IMR-90 (cell line): ENCODE measurements around the gene DSC3. TPM values are rescaled to one million over a fixed set of nuclear protein-coding genes. Genes with fewer than 3 reads are reported as not detected.

Experiments
- ATAC-seq: fragments of 200-7000 bp; cut with Tn5 transposase; 2 replicates; pipeline ENCODE4 v1.9.1; 2020; ENCODE audit warnings: low read depth, mild to moderate bottlenecking, moderate library complexity
- BruUV-seq: library from RNA; stranded (reverse); fragments of 400-500 nt; replicated peaks from 2 replicates; lab custom pipeline; 2021; lab: Mats Ljungman, UMichigan
- CTCF ChIA-PET: fragments of 300-600 bp; formaldehyde crosslinking; extraction: SDS; loops from one replicate; lab custom pipeline; 2021; ENCODE audit warnings: antibody characterized with exemption; lab: Yijun Ruan, JAX
- POLR2A ChIA-PET: fragments of 300-600 bp; sonication (Branson Sonifier 250); formaldehyde crosslinking; loops from one replicate; lab custom pipeline; 2022; ENCODE audit warnings: antibody characterized with exemption; ENCODE audit not compliant: unreplicated experiment; lab: Charles Lee
- DNase-seq: peaks from one replicate; pipeline ENCODE4 v3.0.0; 2013
- H2AFZ ChIP-seq: replicated peaks from 2 replicates; pipeline ENCODE3; 2013; ENCODE audit warnings: low read length, mild to moderate bottlenecking; ENCODE audit not compliant: poor library complexity
- H2AK5ac ChIP-seq: 2 replicates; pipeline ENCODE4 v1.6.1; 2013; ENCODE audit warnings: low read depth, low read length, inconsistent platforms
- H2AK9ac ChIP-seq: replicated peaks from 2 replicates; pipeline ENCODE3; 2013; ENCODE audit warnings: mild to moderate bottlenecking, low read depth, low read length, moderate library complexity; ENCODE audit not compliant: poor library complexity
- H2BK120ac ChIP-seq: 2 replicates; pipeline ENCODE4 v1.6.1; 2013; ENCODE audit warnings: low read depth, low read length, inconsistent platforms
- H2BK15ac ChIP-seq: 3 replicates; pipeline ENCODE4 v1.6.1; 2013; ENCODE audit warnings: low read depth, low read length, inconsistent platforms
- H2BK20ac ChIP-seq: 2 replicates; pipeline ENCODE4 v1.6.1; 2013; ENCODE audit warnings: low read depth, mild to moderate bottlenecking, inconsistent platforms, low read length, moderate library complexity
- H2BK5ac ChIP-seq: 2 replicates; pipeline ENCODE4 v1.6.1; 2013; ENCODE audit warnings: mild to moderate bottlenecking, low read depth, low read length, inconsistent platforms; ENCODE audit not compliant: poor library complexity, severe bottlenecking
- H3K14ac ChIP-seq: replicated peaks from 2 replicates; pipeline ENCODE4 v1.6.1; 2013; ENCODE audit warnings: low read depth, low read length, inconsistent platforms
- H3K18ac ChIP-seq: 2 replicates; pipeline ENCODE4 v1.6.1; 2013; ENCODE audit warnings: low read depth, low read length, control low read depth
- H3K23ac ChIP-seq: 2 replicates; pipeline ENCODE4 v1.6.1; 2013; ENCODE audit warnings: low read depth, low read length, inconsistent platforms
- H3K27ac ChIP-seq: 2 replicates; pipeline ENCODE4 v1.5.1; 2013; ENCODE audit warnings: mild to moderate bottlenecking, control low read depth, low read length; ENCODE audit not compliant: insufficient read depth
- H3K27me3 ChIP-seq: 2 replicates; pipeline ENCODE4 v1.6.1; 2013; ENCODE audit warnings: low read length; ENCODE audit not compliant: control insufficient read depth, insufficient read depth
- H3K36me3 ChIP-seq: 2 replicates; pipeline ENCODE4 v1.6.1; 2013; ENCODE audit warnings: low read length, mixed read lengths; ENCODE audit not compliant: control insufficient read depth, insufficient read depth
- H3K4ac ChIP-seq: 2 replicates; pipeline ENCODE4 v1.6.1; 2013; ENCODE audit warnings: low read depth, low read length, inconsistent platforms
- H3K4me1 ChIP-seq: 2 replicates; pipeline ENCODE4 v1.6.1; 2013; ENCODE audit warnings: low read length, mixed read lengths; ENCODE audit not compliant: control insufficient read depth, insufficient read depth
- H3K4me2 ChIP-seq: 2 replicates; pipeline ENCODE4 v1.6.1; 2013; ENCODE audit warnings: low read depth, mild to moderate bottlenecking, control low read depth, low read length, moderate library complexity
- H3K4me3 ChIP-seq: 2 replicates; pipeline ENCODE4 v1.5.1; 2013; ENCODE audit warnings: low read depth, mild to moderate bottlenecking, control low read depth, low read length, moderate library complexity; ENCODE audit not compliant: insufficient read depth
- H3K56ac ChIP-seq: 2 replicates; pipeline ENCODE4 v1.6.1; 2013; ENCODE audit warnings: low read length, inconsistent platforms; ENCODE audit not compliant: insufficient read depth; ENCODE audit errors: extremely low read depth
- H3K79me1 ChIP-seq, 2 experiments: 2 replicates each; pipeline ENCODE4 v1.6.1; 2013; ENCODE audit warnings: low read length in 2 of 2, inconsistent platforms in 1 of 2, low read depth in 1 of 2
- H3K9ac ChIP-seq: 2 replicates; pipeline ENCODE4 v1.6.1; 2013; ENCODE audit warnings: low read depth, low read length, control low read depth
- H3K9me1 ChIP-seq: 2 replicates; pipeline ENCODE4 v1.6.1; 2013; ENCODE audit warnings: low read length, inconsistent platforms; ENCODE audit not compliant: insufficient read depth
- H3K9me3 ChIP-seq: 2 replicates; pipeline ENCODE4 v1.6.1; 2013; ENCODE audit warnings: low read length; ENCODE audit not compliant: control insufficient read depth, insufficient read depth
- H4K20me1 ChIP-seq: 2 replicates; pipeline ENCODE4 v1.6.1; 2013; ENCODE audit warnings: low read length, inconsistent platforms; ENCODE audit not compliant: insufficient read depth
- H4K5ac ChIP-seq: 2 replicates; pipeline ENCODE4 v1.6.1; 2013; ENCODE audit warnings: mild to moderate bottlenecking, low read depth, low read length, control low read depth
- H4K8ac ChIP-seq, 2 experiments: 2 replicates each; pipeline ENCODE4 v1.6.1; 2013; ENCODE audit warnings: low read depth in 2 of 2, low read length in 2 of 2, control low read depth in 1 of 2, inconsistent platforms in 1 of 2
- H4K91ac ChIP-seq: 2 replicates; pipeline ENCODE4 v1.6.1; 2013; ENCODE audit warnings: low read depth, low read length, inconsistent platforms; ENCODE audit not compliant: insufficient read depth
- BHLHE40 ChIP-seq: fragments of 150-350 bp; IDR thresholded peaks from 2 replicates; pipeline ENCODE4 v1.6.1; 2016; ENCODE audit warnings: mild to moderate bottlenecking, low read depth, low read length
- CEBPB ChIP-seq: IDR thresholded peaks from 2 replicates; pipeline ENCODE4 v1.6.1; 2012; ENCODE audit warnings: low read depth, low read length, improper control_type of control experiment
- CHD1 ChIP-seq: IDR thresholded peaks from 2 replicates; pipeline ENCODE4 v1.6.1; 2012; ENCODE audit warnings: low read depth, low read length, improper control_type of control experiment
- ELK1 ChIP-seq: fragments of 150-350 bp; IDR thresholded peaks from 2 replicates; pipeline ENCODE4 v1.6.1; 2016; ENCODE audit warnings: low read depth, mild to moderate bottlenecking, low read length, moderate library complexity, borderline replicate concordance
- FOS ChIP-seq: fragments of 150-350 bp; IDR thresholded peaks from 2 replicates; pipeline ENCODE4 v1.6.1; 2016; ENCODE audit warnings: low read depth, low read length
- MAFK ChIP-seq: IDR thresholded peaks from 2 replicates; pipeline ENCODE4 v1.6.1; 2012; ENCODE audit warnings: low read depth, low read length, improper control_type of control experiment
- MAZ ChIP-seq: IDR thresholded peaks from 2 replicates; pipeline ENCODE4 v1.6.1; 2012; ENCODE audit warnings: low read depth, mild to moderate bottlenecking, low read length, improper control_type of control experiment, moderate library complexity, borderline replicate concordance
- NFE2L2 ChIP-seq: fragments of 150-350 bp; IDR thresholded peaks from 2 replicates; pipeline ENCODE4 v1.6.1; 2016; ENCODE audit warnings: low read depth, mild to moderate bottlenecking, low read length
- POLR2A ChIP-seq: IDR thresholded peaks from 2 replicates; pipeline ENCODE4 v1.6.1; 2012; ENCODE audit warnings: mild to moderate bottlenecking, low read depth, low read length
- RAD21 ChIP-seq: IDR thresholded peaks from 2 replicates; pipeline ENCODE4 v1.6.1; 2012; ENCODE audit warnings: low read length, improper control_type of control experiment
- RCOR1 ChIP-seq: IDR thresholded peaks from 2 replicates; pipeline ENCODE4 v1.6.1; 2012; ENCODE audit warnings: mild to moderate bottlenecking, low read length, improper control_type of control experiment; ENCODE audit not compliant: insufficient replicate concordance
- RFX5 ChIP-seq: IDR thresholded peaks from 2 replicates; pipeline ENCODE4 v1.8.0; 2012; ENCODE audit warnings: low read depth, mild to moderate bottlenecking, low read length, moderate library complexity
- SMC3 ChIP-seq: fragments of 150-350 bp; IDR thresholded peaks from 2 replicates; pipeline ENCODE4 v1.6.1; 2016; ENCODE audit warnings: low read depth, mild to moderate bottlenecking, antibody characterized with exemption, low read length, moderate library complexity
- USF2 ChIP-seq: fragments of 150-350 bp; IDR thresholded peaks from 2 replicates; pipeline ENCODE4 v1.6.1; 2017; ENCODE audit warnings: mild to moderate bottlenecking, antibody characterized with exemption, low read length, low read depth
- WGBS, 2 experiments: methylation state at CpG; one replicate each; pipeline versions ENCODE4 v1.1.5 to v1.1.7; 2013; ENCODE audit warnings: missing lambda C conversion rate in 2 of 2; ENCODE audit not compliant: insufficient read length in 1 of 2; ENCODE audit errors: extremely low coverage in 2 of 2; 5-methylcytosine and 5-hydroxymethylcytosine counted together
- dilution Hi-C: fragments of 300-500 bp; cut with HindIII; formaldehyde crosslinking; loops from one replicate; pipeline ENCODE4 v1.14.3; 2018; ENCODE audit warnings: low sequenced_read_pairs; ENCODE audit not compliant: unreplicated experiment
- in situ Hi-C: fragments of 300-500 bp; cut with MboI; formaldehyde crosslinking; loops from 3 replicates; pipeline ENCODE4 v1.14.3; 2019; ENCODE audit warnings: low sequenced_read_pairs, inconsistent platforms, mixed read lengths
- intact Hi-C: fragments of 100-400 bp; cut with micrococcal nuclease; formaldehyde crosslinking; loops from 2 replicates; pipeline ENCODE4 v1.10.0; 2022
- polyA plus RNA-seq, 3 experiments: library from polyadenylated mRNA; depleted of rRNA; stranded (reverse); fragments of >200 nt; gene quantifications; 2 replicates each; pipeline ENCODE4 v1.2.3, GENCODE V29; 2012; ENCODE audit warnings: low replicate concordance in 1 of 3
- total RNA-seq: library from RNA; depleted of rRNA; stranded (reverse); fragments of >200 nt; gene quantifications from 2 replicates; pipeline ENCODE4 v1.2.3, GENCODE V29; 2012

DSC3 gene
- total and polyA plus RNA-seq, 2 of the 4 experiments (the other 2 are of a cell fraction) = under 0.01 to 0.09 TPM

GRCh38 chr18:30965237-30965636, 77.3 kb downstream of the DSC3 start:
- Histone ChIP-seq H3K36me3 (no peaks in the 10 kb centered on the region), H4K20me1 (no peaks in the 10 kb centered on the region), H4K91ac (no peak overlapping the region), H3K9ac (no peak overlapping the region), H3K9me1 (no peaks in the 10 kb centered on the region), H4K8ac (no peak overlapping the region), H3K18ac (no peak overlapping the region), H3K27ac (no peak overlapping the region), H2BK20ac (no peak overlapping the region), H2AK5ac (no peak overlapping the region), H3K56ac (no peak overlapping the region), H2BK5ac (no peak overlapping the region), H3K4me3 (no peak overlapping the region), H4K5ac (no peak overlapping the region), H3K79me1 (no peaks in the 10 kb centered on the region), H2AK9ac (no peak overlapping the region), H3K23ac (no peak overlapping the region), H2BK15ac (no peak overlapping the region), H2AFZ (no peak overlapping the region), H2BK120ac (no peak overlapping the region), H3K4ac (no peak overlapping the region), H3K14ac (no peak overlapping the region), H3K4me1 (no peaks in the 10 kb centered on the region), H3K9me3 (no peaks in the 10 kb centered on the region), H3K27me3 (no peaks in the 10 kb centered on the region), H3K4me2 (no peak overlapping the region)
- ATAC-seq = no peak
- no peak for DNase-seq
- 53% methylated on average over 3 of the region's 4 CpGs; no CpG with 5 or more reads in 1 of the 2 experiments for WGBS, 2 experiments
- POLR2A ChIA-PET = no interaction called here
- CTCF ChIA-PET = no interaction called here
- intact Hi-C loops (no loop called here), in situ Hi-C loops (no loop called here), dilution Hi-C loops (no loop called here)
- TF ChIP-seq ELK1 (no peak), SMC3 (no peak), MAZ (no peak), FOS (no peak), RCOR1 (no peak), BHLHE40 (no peak), CHD1 (no peak), CEBPB (no peak), POLR2A (no peak), RFX5 (no peak), USF2 (no peak), NFE2L2 (no peak), MAFK (no peak), RAD21 (no peak)
- BruUV-seq = no TSS peak
